ENCODE data around the gene MAP2K2.

MAP2K2 gene

GRCh38 chr19:4058693-4059452 is 65.0 kb downstream of the MAP2K2 start:
- DNase-seq, result no peak

DNA sequence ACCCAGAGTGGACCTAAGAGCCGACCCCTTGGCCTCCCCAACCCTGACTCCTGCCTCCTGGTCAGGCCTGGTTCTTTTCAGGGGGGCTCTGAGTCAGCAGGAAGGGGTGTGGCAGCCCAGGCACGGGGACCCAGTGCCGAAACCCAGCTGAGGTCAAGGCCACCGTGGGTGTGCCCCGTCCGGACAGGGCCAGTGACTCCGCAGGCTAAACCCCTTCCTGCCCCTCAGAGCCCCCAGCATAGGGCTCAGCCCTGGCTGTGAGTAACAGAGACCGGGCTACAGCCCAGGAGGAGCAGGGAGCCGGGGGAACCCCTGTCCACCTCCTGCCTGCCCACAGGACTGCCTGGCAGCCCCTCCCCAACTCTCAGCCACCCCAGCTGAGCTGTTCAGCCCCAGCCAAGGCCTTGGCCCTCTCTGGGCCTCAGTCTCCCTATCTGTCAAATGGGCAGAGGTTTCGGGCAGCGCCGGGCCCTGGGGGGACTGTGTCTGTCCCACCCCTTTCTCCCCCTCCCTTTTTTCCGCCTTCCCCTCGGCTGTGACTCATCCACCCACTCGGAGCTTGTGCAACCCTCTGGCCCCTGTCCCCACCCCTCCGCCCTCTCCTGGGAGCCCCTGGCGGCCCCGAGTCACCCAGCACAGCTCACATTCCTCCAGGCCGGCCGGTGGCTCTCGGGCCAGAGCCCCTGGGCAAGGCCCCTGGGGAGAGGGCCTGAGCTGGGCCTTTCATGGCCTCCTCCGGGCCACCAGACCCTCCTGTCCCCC is 65.8 kb downstream of the MAP2K2 start:
- DNase-seq, result peak; percentile 25

DNA sequence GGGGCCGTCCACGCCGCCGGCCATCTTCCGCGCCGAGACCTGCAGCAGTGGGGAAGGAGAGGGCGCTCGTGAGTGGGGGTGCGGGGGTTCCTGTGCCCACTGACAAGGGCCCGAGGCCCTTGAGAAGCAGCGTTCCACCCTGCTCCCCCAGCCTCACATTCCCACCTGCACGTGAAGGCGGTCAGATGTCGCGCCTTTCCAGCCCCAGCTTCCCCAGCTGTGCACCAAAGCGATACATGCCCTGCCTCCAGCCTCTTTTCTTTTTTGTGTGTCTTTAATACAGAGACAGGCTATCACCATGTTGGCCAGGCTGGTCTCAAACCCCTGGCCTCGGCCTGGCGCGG is 68.7 kb downstream of the MAP2K2 start:
- no peak for DNase-seq

DNA sequence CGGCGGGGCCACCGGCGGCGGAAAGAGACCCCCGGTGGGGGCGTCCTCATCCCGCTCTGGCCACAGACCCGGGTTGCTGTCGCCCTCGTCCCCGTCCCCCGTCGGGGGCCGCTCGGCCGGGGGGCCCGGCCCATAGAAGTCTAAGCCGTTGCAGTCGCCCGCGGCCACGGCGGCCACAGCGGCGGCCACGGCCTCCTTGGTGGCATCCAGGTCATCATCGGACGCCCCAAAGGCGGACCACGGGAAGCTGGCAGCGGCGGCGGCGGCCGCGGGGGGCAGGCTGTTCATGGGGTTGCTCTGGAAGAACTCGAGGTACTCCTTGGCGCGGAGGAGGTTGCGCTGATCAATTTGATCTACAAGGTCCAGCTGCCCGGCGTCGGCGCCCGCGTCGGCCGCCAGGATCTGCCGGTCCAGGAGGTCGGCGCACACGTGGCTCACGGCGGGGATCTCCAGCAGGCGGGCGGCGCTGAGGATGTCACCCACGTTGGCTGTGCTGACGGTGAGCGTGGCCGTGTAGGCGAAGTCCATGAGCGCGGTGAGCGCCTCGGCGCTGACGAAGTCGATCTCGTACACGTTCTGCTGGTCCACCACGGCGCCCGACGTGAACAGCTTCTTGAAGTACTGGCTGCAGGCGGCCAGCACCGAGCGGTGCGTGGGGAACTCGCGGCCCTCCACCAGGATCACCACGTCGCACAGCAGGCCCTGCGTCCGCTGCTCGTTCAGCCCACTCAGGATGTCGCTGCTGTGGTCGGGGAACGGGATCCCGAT is 69.3 kb downstream of the MAP2K2 start:
- DNase-seq, result no peak

GRCh38 chr19:4053423-4054324 is 70.2 kb downstream of the MAP2K2 start:
- no peak for DNase-seq

GRCh38 chr19:4052993-4053422 is 70.9 kb downstream of the MAP2K2 start:
- DNase-seq, result no peak

DNA sequence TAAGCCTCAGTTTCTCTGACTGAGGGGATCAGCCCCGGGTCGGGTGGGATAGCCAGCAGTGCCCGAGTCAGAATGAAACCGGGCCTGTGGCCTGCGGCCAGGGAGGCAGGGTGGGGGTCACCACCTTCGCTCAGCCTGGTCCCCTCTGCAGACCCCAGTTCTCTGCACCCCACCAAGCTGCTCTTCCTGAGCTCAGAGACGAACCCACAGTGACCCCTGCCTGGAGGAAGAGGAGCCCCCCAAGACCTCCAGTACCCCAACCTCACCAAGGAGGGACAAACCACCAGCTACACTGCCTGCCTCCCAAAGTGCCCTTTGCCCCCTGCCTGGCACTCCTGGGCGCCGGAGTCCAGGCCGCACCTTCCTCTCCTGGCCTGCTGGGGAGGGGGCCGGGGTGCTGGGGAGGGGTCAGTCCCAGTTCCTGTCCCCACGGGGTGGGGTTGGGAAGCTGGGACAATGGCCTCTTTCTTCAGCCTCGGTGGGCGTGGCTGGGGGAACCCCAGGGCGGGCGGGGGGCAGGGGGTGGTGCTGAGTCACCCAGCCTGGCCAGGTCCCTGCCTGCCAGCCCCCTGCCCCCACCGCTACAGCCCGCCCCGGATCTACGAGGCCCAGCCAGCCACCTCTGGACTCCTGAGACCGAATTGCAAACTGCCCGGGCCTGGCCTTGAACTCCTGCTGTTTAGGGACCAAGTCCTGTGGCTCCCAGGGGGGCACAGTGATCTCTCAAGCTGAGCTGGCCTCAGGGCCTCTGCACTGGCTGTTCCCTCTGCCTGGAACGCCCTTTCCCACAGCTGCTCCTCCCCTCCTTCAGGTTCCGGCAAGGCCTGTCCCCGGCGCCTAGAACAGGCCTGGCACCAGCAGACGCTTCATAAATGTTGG is 71.6 kb downstream of the MAP2K2 start:
- no peak for DNase-seq

- no peak for DNase-seq
Measured at GRCh38 chr19:4051175-4052101, 72.5 kb downstream of the MAP2K2 start.

DNA sequence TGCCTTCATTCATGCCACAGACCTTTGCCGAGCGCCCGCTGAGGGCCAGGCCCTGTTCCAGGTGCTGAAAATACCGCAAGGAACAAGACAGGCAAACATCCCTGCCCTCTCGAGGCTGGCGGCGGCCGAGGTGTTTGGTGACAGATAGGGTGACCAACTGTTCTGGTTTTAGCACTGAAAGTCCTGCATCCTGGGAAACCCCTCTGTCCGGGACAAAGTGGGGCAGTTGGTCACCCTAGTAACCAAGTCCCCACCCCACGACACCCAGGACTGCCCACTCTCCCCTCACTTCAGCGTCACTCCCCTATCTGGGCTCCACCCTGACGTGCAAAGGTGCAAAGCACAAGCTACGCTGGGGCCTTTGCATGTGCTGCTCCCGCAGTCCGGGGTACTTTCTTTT is 74.5 kb downstream of the MAP2K2 start:
- DNase-seq, result no peak

DNA sequence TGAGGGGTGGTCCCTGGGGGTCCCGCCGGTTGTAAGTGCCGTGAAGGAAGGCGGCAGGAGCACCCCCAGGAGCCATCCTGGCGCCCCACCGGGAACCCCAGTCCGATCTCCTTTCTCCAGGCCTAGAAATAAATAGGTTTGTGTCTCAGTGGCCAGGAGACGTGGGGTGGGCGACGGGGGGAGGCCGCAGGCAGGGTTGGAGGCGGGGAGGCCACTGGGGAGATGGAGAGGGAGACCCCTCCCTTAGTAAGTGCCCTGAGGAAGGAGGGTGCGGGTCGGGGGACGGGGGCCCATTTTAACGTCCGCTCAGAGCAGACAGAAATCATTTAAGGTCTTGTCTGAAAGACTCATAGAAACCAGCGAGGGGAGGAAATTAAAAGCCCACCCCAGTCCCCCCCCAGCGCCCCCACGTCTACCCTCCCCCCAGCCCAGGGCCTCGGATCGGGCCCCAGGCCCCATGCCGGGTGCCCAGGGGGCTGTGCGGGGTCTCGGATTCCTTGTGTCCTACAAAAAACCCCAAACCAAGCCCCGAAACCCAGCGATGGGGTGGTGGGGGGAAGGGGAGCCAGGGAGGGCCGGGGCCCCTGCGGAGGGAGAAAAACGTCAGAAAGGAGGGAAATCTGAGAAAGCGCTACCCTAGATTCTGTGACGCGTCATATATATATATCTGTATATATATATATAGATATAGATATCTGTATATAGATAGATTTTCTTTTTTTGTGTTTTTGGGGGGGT is 76.8 kb downstream of the MAP2K2 start:
- DNase-seq, result no peak

DNA sequence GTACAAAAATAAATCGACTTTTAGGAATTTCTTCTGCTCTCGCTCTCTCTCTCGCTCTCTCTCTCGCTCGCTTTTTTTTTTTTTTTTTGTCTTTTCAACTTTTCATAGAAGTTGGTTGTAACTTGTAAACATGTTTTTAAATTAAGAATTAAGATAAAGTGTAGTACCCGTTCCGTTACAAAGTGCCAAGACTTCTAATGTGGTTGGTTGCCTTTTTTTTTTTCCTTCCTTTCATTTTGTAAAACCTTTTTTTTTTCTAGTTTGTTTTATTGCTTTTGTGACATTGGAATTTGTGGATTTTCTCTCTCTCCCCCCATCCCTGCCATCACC is 77.6 kb downstream of the MAP2K2 start:
- DNase-seq, result no peak

- DNase-seq, result no peak
Measured at GRCh38 chr19:4045597-4046361, 78.1 kb downstream of the MAP2K2 start.

GRCh38 chr19:4044990-4045465 is 78.9 kb downstream of the MAP2K2 start:
- no peak for DNase-seq

- no peak for DNase-seq
Measured at GRCh38 chr19:4043966-4044715, 79.8 kb downstream of the MAP2K2 start.

DNA sequence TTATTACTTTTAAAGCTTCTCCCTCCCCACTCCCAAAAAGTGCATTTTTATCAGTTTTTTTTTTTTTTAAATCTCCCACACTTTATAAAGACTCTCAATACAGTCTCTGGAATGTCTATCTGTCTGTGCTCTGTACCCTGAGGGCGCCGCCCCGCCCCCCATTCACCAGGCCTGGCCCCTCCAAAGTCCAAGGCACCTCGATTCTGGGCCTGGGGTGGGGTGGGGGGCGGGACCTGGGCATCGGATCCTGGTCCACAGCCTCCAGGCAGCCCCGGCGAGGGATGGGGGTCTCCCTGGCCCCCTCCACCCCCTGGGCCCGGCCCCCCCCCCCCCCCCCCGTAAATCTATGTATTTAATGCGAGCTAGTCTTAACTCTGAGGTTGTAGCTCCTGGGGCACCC is 80.5 kb downstream of the MAP2K2 start:
- DNase-seq, result no peak

DNA sequence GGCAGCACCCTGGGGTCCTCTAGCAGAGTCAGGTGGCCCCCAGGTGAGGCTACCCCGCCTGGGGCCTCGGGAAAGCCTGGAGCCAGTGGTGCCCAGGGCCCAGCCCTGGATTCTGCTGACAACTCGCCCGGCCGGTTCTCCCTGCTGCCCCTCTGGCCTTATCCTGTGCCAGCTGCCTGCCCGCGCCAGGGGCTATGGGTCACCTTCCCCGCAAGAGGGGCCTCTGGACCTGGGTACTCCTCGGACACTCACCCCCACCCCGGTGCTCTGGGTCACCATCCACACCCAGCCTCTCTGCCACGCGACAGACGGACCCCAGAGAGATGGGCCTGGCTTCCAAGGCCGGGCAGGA is 81.2 kb downstream of the MAP2K2 start:
- DNase-seq, result no peak

DNA sequence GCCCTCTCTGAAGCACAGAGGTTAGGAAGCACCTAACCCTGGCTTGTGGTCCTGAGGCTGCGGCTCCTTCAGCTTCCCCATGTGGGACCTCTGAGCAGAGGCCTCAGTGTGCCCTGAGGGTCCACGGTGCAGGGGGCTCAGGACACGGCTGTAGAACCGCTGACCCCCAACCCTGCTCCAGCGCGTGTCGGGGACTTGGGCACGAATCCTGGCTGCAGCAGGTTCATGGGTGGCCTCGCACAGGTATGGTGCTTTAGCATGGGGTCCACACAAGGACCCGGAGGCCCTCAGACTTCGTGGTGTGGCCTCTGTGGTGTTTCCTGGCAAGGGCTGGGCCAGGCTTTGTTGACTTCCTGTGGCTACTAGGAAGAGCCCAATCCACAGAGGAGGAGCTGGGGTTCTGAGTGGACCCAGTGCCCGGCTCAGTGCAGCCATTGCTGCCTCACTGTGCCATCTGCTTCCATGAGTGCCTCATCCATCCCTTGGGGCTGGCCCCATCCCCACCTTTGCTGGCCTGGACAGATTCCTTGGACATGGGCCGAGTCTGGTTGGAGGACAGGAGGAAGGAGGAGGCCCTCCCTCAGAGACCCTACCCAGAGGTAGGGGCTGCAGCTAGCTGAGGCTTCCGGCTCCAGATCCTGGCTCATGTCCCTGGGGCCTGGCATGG is 81.7 kb downstream of the MAP2K2 start:
- DNase-seq, result no peak
